Ovary (tissue), 10 donors: ENCODE measurements around the gene COG1. TPM values are rescaled to one million over a fixed set of nuclear protein-coding genes. Genes with fewer than 3 reads are reported as not detected.
"Not testable (repeated sequence)": the region's sequence is repeated elsewhere in the genome, so short reads cannot be mapped to it uniquely, and the experiment has no call there.

ENCODE experiments used
- DNase-seq, 5 donors: peaks; one replicate each; pipeline ENCODE4 v3.0.0-alpha.2; 2019 to 2020
- H3K27ac ChIP-seq, 2 donors: fragments of 200-600 bp; one replicate each; pipeline versions ENCODE4 v1.5.1 to v1.8.0; 2019 to 2022
- H3K27me3 ChIP-seq: fragments of 200-600 bp; one replicate; pipeline ENCODE4 v1.8.0; 2022
- H3K36me3 ChIP-seq: fragments of 200-600 bp; sonication (generic); one replicate; pipeline ENCODE4 v1.5.1; 2019
- H3K4me1 ChIP-seq: one replicate; pipeline ENCODE4 v1.8.1; 2013; ENCODE audit warnings: mild to moderate bottlenecking, moderate library complexity; ENCODE audit not compliant: insufficient read depth
- H3K4me3 ChIP-seq: fragments of 200-600 bp; sonication (generic); one replicate; pipeline ENCODE4 v1.5.1; 2017
- H3K9me3 ChIP-seq, 2 donors: fragments of 200-600 bp in 1 of 2; sonication (generic) in 1 of 2; one replicate each; pipeline versions ENCODE4 v1.5.1 to v1.8.1; 2013 to 2019; ENCODE audit warnings: mild to moderate bottlenecking in 1 of 2, moderate library complexity in 1 of 2
- CTCF ChIP-seq, 3 donors: fragments of 450-650 bp in 2 of 3; fragments of 200-600 bp in 1 of 3; IDR thresholded peaks; one replicate each; pipeline versions ENCODE4 v1.5.1 to v1.8.0; 2016 to 2022; ENCODE audit warnings: antibody characterized with exemption in 3 of 3, mild to moderate bottlenecking in 1 of 3
- EP300 ChIP-seq: sonication (generic); formaldehyde crosslinking; IDR thresholded peaks from one replicate; pipeline ENCODE4 v1.6.1; 2017; ENCODE audit warnings: antibody characterized with exemption
- POLR2A ChIP-seq: fragments of 450-650 bp; IDR thresholded peaks from one replicate; pipeline ENCODE4 v1.6.1; 2017; ENCODE audit warnings: antibody characterized with exemption, mild to moderate bottlenecking, moderate library complexity
- WGBS, 3 donors: extraction: QIAGEN DNeasy Blood & Tissue Kit in 1 of 3; methylation state at CpG; one replicate each; pipeline versions ENCODE4 v1.1.5 to v1.1.7; 2013 to 2017; 5-methylcytosine and 5-hydroxymethylcytosine counted together
- intact Hi-C, 4 donors: fragments of 100-400 bp; cut with DNase I; formaldehyde crosslinking; loops; one replicate each; pipeline versions ENCODE4 v1.11.0 to v1.15.1; 2022 to 2023
- long read RNA-seq, 3 donors: library from polyadenylated mRNA in 2 of 3; unstranded in 2 of 3; transcript quantifications; one replicate each; pipeline ENCODE4 v2.0.0 and lab custom pipeline, GENCODE V29; 2021 to 2026
- polyA plus RNA-seq, 2 donors: library from polyadenylated mRNA; stranded (reverse); fragments of 200-250 nt in 1 of 2; fragments of 350-450 nt in 1 of 2; fragmentation: Illumina TruSeq in 1 of 2; extraction: RNeasy Lipid Tissue Mini Kit (QIAGEN cat#74804) in 1 of 2; gene quantifications; one replicate each; pipeline ENCODE4 v1.2.3, GENCODE V29; 2013 to 2014
- total RNA-seq, 7 donors: library from RNA; depleted of rRNA in 2 of 7; stranded (reverse); fragments of >200 nt in 2 of 7; fragmentation: NEBNext Ultra II Directional in 3 of 7; extraction: Animal tissue kit (Norgen Biotek cat#: 25700) in 3 of 7; gene quantifications; one replicate each; pipeline versions ENCODE4 v1.1.0 to v1.2.4, GENCODE V29; 2016 to 2023
- donor health status: DM: no; HTN: no; CAD: no; lungs with moderate emphysema.
- donor health status: DM: no; HTN: no; CAD: no.
- donor health status: Bipolar disorder and iron deficiency.
- donor health status: DM: yes; HTN: yes; CAD: no.
- donor health status: DM: no; HTN: no; CAD: no.
- donor health status: DM: yes; HTN: yes; CAD: no.

COG1 gene
- total RNA-seq (10 to 100 TPM; 25.0 to 59.1 (median 48.4) TPM), polyA plus RNA-seq (10 to 100 TPM; 22.0 to 54.2 TPM)
- long read RNA-seq, donor 1, full-length matches to known transcripts, result 145 of 319 reads
- long read RNA-seq, donor 1, partial matches to known transcripts, result 108 of 319 reads
- long read RNA-seq, donor 1, other reads (novel, unspliced or antisense), result 66 of 319 reads
- long read RNA-seq, donor 2, partial matches to known transcripts, result 24 of 38 reads
- long read RNA-seq, donor 2, other reads (novel, unspliced or antisense), result 10 of 38 reads
- long read RNA-seq, donor 3, transcript COG1-201 (14 exons, 3,079 nt), result major isoform, 61 of 100 reads
- long read RNA-seq, donor 3, partial matches to known transcripts, result 12 of 100 reads
- long read RNA-seq, donor 3, other reads (novel, unspliced or antisense), result 27 of 100 reads

GRCh38 chr17:73192894-73193701, at the start of gene COG1:
TSS of gene COG1 (plus strand) at chr17:73193055. CDS start at chr17:73193070, 15 bp downstream.
- Histone ChIP-seq H3K36me3 (no peaks in the 10 kb centered on the region), H3K4me1 (peaks cover 1% of the 10 kb centered on the region), H3K9me3 (no peaks in the 10 kb centered on the region), H3K27me3 (no peaks in the 10 kb centered on the region), H3K4me3 (peak within 1 kb of the TSS; percentile 97), H3K27ac (peak within 1 kb of the TSS; percentile 62 to 86)
- intact Hi-C loops, result loop anchor here in 2 of 4 donors (5.0 kb wide), 2 partner anchors 39 to 179 kb away; a partner anchor contains a TSS
- DNase-seq, result peak; percentile 79 to 94 (median 87)
- peak; percentile 47 for TF ChIP-seq POLR2A
- no peak for TF ChIP-seq EP300
- WGBS, 3 donors, result 0 to 1% (median 0%) methylated on average over 46 to 84 of the region's 84 CpGs

- H3K27ac ChIP-seq, DNase-seq, H3K4me3 ChIP-seq, intact Hi-C loops, H3K27me3 ChIP-seq, H3K36me3 ChIP-seq, H3K4me1 ChIP-seq, H3K9me3 ChIP-seq: not testable (repeated sequence)
- 69 to 83% (median 75%) methylated on average over 3 of the region's 3 CpGs for WGBS, 3 donors
Observed at GRCh38 chr17:73144209-73144608, 48.6 kb upstream of the COG1 start.

- no peak overlapping the region for H3K27ac ChIP-seq
- WGBS, 3 donors, result 83 to 91% (median 84%) methylated on average over 2 of the region's 2 CpGs
- intact Hi-C loops, result no loop called here
Observed at GRCh38 chr17:73145641-73146040, 47.2 kb upstream of the COG1 start.

GRCh38 chr17:73147791-73148190, 45.1 kb upstream of the COG1 start:
- H3K27me3 ChIP-seq, H3K4me1 ChIP-seq, H3K4me3 ChIP-seq, H3K36me3 ChIP-seq, DNase-seq, H3K27ac ChIP-seq, H3K9me3 ChIP-seq, intact Hi-C loops: not testable (repeated sequence)
- WGBS, 3 donors, result 84 to 87% (median 86%) methylated on average over 5 to 10 of the region's 11 CpGs

More at GRCh38 chr17:73145641-73146040, 47.2 kb upstream of the COG1 start:
- TF ChIP-seq EP300, result no peak
- no peak for TF ChIP-seq CTCF (IDR thresholded peaks at IDR 0.05)
- no peak for TF ChIP-seq POLR2A
- H3K36me3 ChIP-seq, result no peaks in the 10 kb centered on the region
- H3K4me1 ChIP-seq, result no peaks in the 10 kb centered on the region
- no peaks in the 10 kb centered on the region for H3K9me3 ChIP-seq
- no peaks in the 10 kb centered on the region for H3K27me3 ChIP-seq
- DNase-seq, result no peak
- no peak overlapping the region for H3K4me3 ChIP-seq

GRCh38 chr17:73148540-73149334, 44.1 kb upstream of the COG1 start:
- H3K4me1 ChIP-seq, result no peaks in the 10 kb centered on the region
- TF ChIP-seq CTCF (IDR thresholded peaks at IDR 0.05) (no peak), POLR2A (no peak), EP300 (no peak)
- intact Hi-C loops, result no loop called here
- no peaks in the 10 kb centered on the region for H3K36me3 ChIP-seq
- no peaks in the 10 kb centered on the region for H3K9me3 ChIP-seq
- no peak overlapping the region for H3K4me3 ChIP-seq
- H3K27ac ChIP-seq, result no peak overlapping the region
- WGBS, 3 donors, result 60 to 69% (median 66%) methylated on average over 6 of the region's 6 CpGs
- no peaks in the 10 kb centered on the region for H3K27me3 ChIP-seq
- DNase-seq, result no peak

- WGBS, 3 donors, result 42 to 46% (median 43%) methylated on average over 14 of the region's 14 CpGs
- H3K27ac ChIP-seq, H3K9me3 ChIP-seq, H3K4me3 ChIP-seq, DNase-seq, H3K36me3 ChIP-seq, H3K27me3 ChIP-seq, H3K4me1 ChIP-seq: not testable (repeated sequence)
- intact Hi-C loops, result loop anchor here in 2 of 4 donors (10.0 kb wide), 2 partner anchors 156 to 426 kb away; no protein-coding TSS in a partner anchor
Observed at GRCh38 chr17:73150622-73151300, 42.1 kb upstream of the COG1 start.
